PC-9 (cell line): Measurements from ENCODE around the gene ANKRD11.

Experiments
- CTCF ChIP-seq: fragments of 200-600 bp; sonication (generic); conservative IDR thresholded peaks from 2 replicates; pipeline ENCODE4 v1.6.1; 2017; ENCODE audit warnings: mixed run types, antibody characterized with exemption, mild to moderate bottlenecking, moderate library complexity
- EZH2 ChIP-seq: fragments of 200-600 bp; sonication (generic); IDR thresholded peaks from 2 replicates; pipeline ENCODE4 v1.8.0; 2017; ENCODE audit warnings: antibody characterized with exemption, low read depth

- no peak for TF ChIP-seq CTCF
- TF ChIP-seq EZH2 = no peak
Measured at GRCh38 chr16:89385712-89386111, 104.6 kb downstream of the ANKRD11 start.
